Kidney (tissue), 14 donors: ENCODE results near the gene SENP1. TPM values are rescaled to one million over a fixed set of nuclear protein-coding genes. Genes with fewer than 3 reads are reported as not detected.
A peak's percentile ranks its signal among the peaks of the same experiment; 100 is the strongest.

Experiments used
- DNase-seq, 5 donors: peaks; one replicate each; pipeline ENCODE4 v3.0.0-alpha.2; 2013 to 2020
- FAIRE-seq: peaks from 2 replicates; lab custom pipeline; 2012; peaks lifted over from hg19 to GRCh38; lab: Jason Lieb, UNC
- H3K27ac ChIP-seq, 2 donors: one replicate each; pipeline ENCODE4 v1.7.0; 2013; ENCODE audit warnings: low read depth in 2 of 2, low read length in 2 of 2, inconsistent platforms in 1 of 2
- H3K27me3 ChIP-seq: one replicate; pipeline ENCODE4 v1.7.1; 2013; ENCODE audit warnings: low read length, inconsistent platforms; ENCODE audit not compliant: control insufficient read depth, insufficient read depth
- H3K36me3 ChIP-seq, 3 donors: one replicate each; pipeline versions ENCODE4 v1.7.0 to v1.7.1; 2013; ENCODE audit warnings: low read length in 3 of 3, control low read depth in 1 of 3, inconsistent platforms in 1 of 3; ENCODE audit not compliant: insufficient read depth in 3 of 3, control insufficient read depth in 2 of 3
- H3K4me1 ChIP-seq, 3 donors: one replicate each; pipeline versions ENCODE4 v1.7.0 to v1.7.1; 2013; ENCODE audit warnings: low read length in 3 of 3, inconsistent platforms in 1 of 3, low read depth in 1 of 3; ENCODE audit not compliant: control insufficient read depth in 2 of 3, insufficient read depth in 2 of 3
- H3K4me3 ChIP-seq, 3 donors: one replicate each; pipeline versions ENCODE4 v1.7.0 to v1.8.1; 2013; ENCODE audit warnings: low read length in 3 of 3, control low read depth in 1 of 3, inconsistent platforms in 1 of 3
- H3K9ac ChIP-seq, 3 donors: one replicate each; pipeline versions ENCODE4 v1.7.0 to v1.7.1; 2013; ENCODE audit warnings: low read length in 3 of 3, control low read depth in 1 of 3, inconsistent platforms in 1 of 3
- H3K9me3 ChIP-seq, 3 donors: one replicate each; pipeline versions ENCODE4 v1.7.0 to v1.7.1; 2013; ENCODE audit warnings: low read length in 3 of 3, control low read depth in 1 of 3, inconsistent platforms in 1 of 3; ENCODE audit not compliant: control insufficient read depth in 2 of 3, insufficient read depth in 1 of 3
- CTCF ChIP-seq: IDR thresholded peaks from 3 replicates; pipeline ENCODE4 v1.5.1; 2012; ENCODE audit warnings: mild to moderate bottlenecking, moderate library complexity, borderline replicate concordance; ENCODE audit not compliant: insufficient read depth; ENCODE audit errors: extremely low read depth
- intact Hi-C: fragments of 100-400 bp; cut with DNase I; formaldehyde crosslinking; loops from one replicate; pipeline ENCODE4 v1.11.1; 2022
- polyA plus RNA-seq: library from polyadenylated mRNA; stranded (reverse); fragments of 350-450 nt; fragmentation: Illumina TruSeq; extraction: RNeasy Lipid Tissue Mini Kit (QIAGEN cat#74804); gene quantifications from one replicate; pipeline ENCODE4 v1.2.3, GENCODE V29; 2014; ENCODE audit warnings: low read depth, low replicate concordance; ENCODE audit not compliant: insufficient read depth
- total RNA-seq: library from RNA; stranded (reverse); fragmentation: NEBNext Ultra II Directional; extraction: Animal tissue kit (Norgen Biotek cat#: 25700); gene quantifications from one replicate; pipeline ENCODE4 v1.2.1, GENCODE V29; 2021
- donor health status: control.
- donor health status: control.
- donor health status: control.
- donor health status: control.
- donor health status: control.
- donor health status: DM: yes; HTN: yes; CAD: no.
- donor health status: Normal renal cell carcinoma (clear cell type).

The SENP1 gene
- total and polyA plus RNA-seq, 2 donors from 2014 or later, result 3.5 to 19.4 TPM

- no peak overlapping the region for H3K9ac ChIP-seq
- FAIRE-seq, result no peak
- H3K27me3 ChIP-seq, result no peaks in the 10 kb centered on the region
- H3K9me3 ChIP-seq, result peaks cover 0 to 2% (median 0%) of the 10 kb centered on the region in 3 donors
- DNase-seq, result no peak
- no peak overlapping the region for H3K4me3 ChIP-seq
- intact Hi-C loops, result no loop called here
- no peaks in the 10 kb centered on the region for H3K4me1 ChIP-seq
- TF ChIP-seq CTCF, result no peak
- H3K27ac ChIP-seq, result no peak overlapping the region
- H3K36me3 ChIP-seq, result peaks cover 6 to 25% (median 20%) of the 10 kb centered on the region in 3 donors
These were observed 47.1 kb downstream of the SENP1 start for GRCh38 chr12:48058771-48059170.

GRCh38 chr12:48054955-48055821, 50.7 kb downstream of the SENP1 start:
- Histone ChIP-seq H3K9ac (no peak overlapping the region), H3K36me3 (peaks cover 2 to 10% (median 3%) of the 10 kb centered on the region in 3 donors), H3K27ac (no peak overlapping the region), H3K27me3 (no peaks in the 10 kb centered on the region), H3K4me1 (no peaks in the 10 kb centered on the region), H3K4me3 (no peak overlapping the region), H3K9me3 (peaks cover 0 to 2% (median 0%) of the 10 kb centered on the region in 3 donors)
- no peak for FAIRE-seq
- no peak for TF ChIP-seq CTCF
- DNase-seq, result peak in 1 of 5 donors; percentile 8
- intact Hi-C loops, result no loop called here

GRCh38 chr12:48053883-48054282, 52.0 kb downstream of the SENP1 start:
- Histone ChIP-seq H3K9me3 (no peaks in the 10 kb centered on the region), H3K27me3 (no peaks in the 10 kb centered on the region), H3K4me1 (no peaks in the 10 kb centered on the region), H3K4me3 (no peak overlapping the region), H3K9ac (no peak overlapping the region), H3K27ac (no peak overlapping the region), H3K36me3 (peaks cover under 1 to 8% (median under 1%) of the 10 kb centered on the region in 3 donors)
- no peak for TF ChIP-seq CTCF
- intact Hi-C loops, result no loop called here
- no peak for DNase-seq
- FAIRE-seq, result no peak
